GM10266 (cell line): Measurements from ENCODE around the gene INSL3.

Experiments used
- DNase-seq: peaks from one replicate; pipeline ENCODE4 v3.0.0; 2012; ENCODE audit errors: extremely low spot score
- TF ChIP-seq, protein P1 (sequence below): IDR thresholded peaks from 2 replicates; pipeline ENCODE4 v1.5.1; 2012; ENCODE audit warnings: mild to moderate bottlenecking, low read depth; ENCODE audit not compliant: control insufficient read depth, insufficient read depth; ENCODE audit errors: missing control alignments

INSL3 gene

DNA sequence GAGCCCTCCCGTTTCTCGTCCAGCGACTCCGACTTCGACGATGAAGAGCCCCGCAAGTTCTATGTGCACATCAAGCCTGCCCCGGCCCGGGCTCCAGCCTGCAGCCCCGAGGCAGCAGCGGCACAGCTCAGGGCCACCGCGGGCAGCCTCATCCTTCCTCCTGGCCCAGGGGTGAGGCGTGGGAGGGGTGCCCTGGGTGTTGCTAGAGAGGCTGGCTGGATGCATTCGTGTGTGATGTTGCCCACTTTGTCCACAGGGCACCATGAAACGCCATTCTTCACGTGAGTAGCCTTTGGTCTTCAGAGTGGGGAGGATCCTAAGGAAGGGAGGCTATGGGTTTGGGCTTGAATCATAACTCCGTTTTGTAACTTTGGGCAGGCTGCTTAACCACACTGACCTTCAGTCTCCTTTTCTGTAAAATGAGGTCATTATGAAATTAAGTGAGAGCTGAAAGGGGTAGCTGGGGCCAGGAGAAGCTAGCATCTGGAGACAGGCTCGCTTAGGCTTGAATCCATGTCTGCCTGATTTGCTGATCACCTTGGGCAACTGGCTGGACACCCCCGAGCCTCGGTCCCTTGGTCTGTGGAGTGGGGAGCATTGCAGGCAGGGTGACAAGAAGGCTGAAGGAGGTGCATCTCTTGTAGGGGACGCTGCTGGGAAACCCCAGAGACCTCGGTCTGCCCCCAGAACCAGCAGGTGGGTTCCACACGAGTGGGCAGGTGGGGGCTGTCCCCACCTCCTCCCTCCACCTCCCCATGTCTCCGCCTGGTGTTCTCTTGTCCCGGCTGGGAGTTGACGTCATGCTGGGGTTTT lies 45.1 kb downstream of the INSL3 start:
- DNase-seq: peak; percentile 94
- TF ChIP-seq, protein P1, sequence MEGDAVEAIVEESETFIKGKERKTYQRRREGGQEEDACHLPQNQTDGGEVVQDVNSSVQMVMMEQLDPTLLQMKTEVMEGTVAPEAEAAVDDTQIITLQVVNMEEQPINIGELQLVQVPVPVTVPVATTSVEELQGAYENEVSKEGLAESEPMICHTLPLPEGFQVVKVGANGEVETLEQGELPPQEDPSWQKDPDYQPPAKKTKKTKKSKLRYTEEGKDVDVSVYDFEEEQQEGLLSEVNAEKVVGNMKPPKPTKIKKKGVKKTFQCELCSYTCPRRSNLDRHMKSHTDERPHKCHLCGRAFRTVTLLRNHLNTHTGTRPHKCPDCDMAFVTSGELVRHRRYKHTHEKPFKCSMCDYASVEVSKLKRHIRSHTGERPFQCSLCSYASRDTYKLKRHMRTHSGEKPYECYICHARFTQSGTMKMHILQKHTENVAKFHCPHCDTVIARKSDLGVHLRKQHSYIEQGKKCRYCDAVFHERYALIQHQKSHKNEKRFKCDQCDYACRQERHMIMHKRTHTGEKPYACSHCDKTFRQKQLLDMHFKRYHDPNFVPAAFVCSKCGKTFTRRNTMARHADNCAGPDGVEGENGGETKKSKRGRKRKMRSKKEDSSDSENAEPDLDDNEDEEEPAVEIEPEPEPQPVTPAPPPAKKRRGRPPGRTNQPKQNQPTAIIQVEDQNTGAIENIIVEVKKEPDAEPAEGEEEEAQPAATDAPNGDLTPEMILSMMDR: no peak

DNA sequence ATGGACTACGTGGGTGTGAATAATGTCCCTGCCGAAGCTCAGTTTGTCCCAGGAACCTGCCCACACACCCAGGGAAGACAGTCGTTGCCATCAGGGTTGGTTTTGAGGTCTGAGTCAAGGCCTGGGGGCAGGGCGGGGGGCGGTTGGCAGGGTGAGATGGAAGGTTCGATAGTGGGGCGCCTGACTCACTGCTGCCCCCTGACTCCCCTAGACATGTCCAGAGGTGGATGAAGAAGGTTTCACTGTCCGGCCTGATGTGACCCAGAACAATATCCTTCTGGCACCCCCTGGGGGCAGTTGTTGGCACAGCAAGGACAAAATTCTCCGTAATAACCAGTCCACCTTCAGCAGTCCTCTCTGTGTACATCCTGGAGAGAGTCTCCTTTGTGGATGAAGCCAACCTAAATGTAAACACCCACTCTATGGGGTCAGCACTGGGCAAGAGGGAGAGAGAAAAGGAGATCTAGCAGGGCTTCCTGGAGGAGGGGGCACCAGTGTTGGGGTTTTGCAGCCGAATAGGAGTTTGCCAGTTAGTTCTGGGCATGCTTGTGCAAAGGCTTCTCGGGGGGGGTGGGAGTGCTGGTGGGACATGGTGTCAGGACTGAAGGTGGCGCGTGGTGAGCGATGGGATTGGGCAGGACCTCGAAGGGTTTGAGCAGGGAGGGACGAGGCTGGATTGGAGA lies 45.9 kb downstream of the INSL3 start:
- DNase-seq: no peak
- TF ChIP-seq, protein P1: peak; percentile 41

DNA sequence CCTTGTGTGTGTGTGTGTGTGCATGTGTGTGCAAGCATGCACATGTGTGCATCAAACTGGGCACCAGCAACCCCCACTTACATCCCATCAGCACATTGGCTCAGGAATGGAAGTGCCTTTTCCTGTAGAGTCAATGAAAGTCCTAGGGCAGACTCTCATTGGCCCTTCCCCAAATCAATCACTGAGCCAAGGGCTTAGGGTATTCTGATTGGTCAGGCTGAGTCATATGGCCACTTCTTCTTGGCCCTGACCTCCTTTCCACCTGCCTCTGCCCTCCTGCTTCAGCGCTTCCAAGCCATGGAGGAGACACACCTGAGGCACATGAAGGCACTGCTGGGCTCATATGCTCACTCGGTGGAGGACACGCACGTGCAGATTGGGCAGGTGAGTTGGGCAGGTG lies 49.1 kb downstream of the INSL3 start:
- no peak for DNase-seq
- TF ChIP-seq, protein P1: no peak

DNA sequence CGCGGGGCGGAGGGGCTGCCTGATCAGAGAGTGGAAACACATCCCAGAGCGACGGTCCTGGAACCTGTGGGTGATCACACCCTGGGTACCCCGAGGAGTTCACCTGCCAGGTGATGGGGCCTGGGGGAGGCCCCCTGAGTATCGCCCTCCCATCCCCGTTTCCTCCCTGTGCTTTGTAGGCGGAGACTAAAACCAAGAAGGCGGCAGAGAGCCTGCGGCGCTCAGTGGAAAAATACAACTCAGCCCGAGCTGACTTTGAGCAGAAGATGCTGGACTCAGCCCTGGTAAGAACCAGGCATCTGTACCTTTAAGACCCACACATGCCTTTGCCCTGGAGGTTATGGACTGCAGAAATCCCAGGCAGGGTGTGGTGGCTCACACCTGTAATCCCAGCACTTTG lies 50.7 kb downstream of the INSL3 start:
- TF ChIP-seq, protein P1: no peak
- no peak for DNase-seq

DNA sequence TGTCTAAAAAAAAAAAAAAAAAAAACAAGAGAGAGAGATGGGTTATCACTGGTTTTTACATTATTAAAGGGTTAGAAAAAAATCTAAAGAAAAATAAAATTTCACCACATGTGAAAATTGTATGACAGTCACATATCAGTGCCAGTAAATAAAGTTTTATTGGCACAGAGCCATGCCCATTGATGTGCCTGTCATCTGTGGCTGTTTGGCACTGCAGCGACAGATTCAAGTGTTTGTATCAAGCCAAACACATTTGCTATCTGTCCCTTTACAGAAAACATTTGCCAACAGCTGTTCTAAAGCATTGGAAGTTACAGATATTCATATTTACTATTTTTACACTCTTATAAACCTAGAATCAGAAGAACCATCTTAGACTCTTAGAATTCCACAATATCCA lies 53.8 kb downstream of the INSL3 start:
- TF ChIP-seq, protein P1: no peak
- no peak for DNase-seq

DNA sequence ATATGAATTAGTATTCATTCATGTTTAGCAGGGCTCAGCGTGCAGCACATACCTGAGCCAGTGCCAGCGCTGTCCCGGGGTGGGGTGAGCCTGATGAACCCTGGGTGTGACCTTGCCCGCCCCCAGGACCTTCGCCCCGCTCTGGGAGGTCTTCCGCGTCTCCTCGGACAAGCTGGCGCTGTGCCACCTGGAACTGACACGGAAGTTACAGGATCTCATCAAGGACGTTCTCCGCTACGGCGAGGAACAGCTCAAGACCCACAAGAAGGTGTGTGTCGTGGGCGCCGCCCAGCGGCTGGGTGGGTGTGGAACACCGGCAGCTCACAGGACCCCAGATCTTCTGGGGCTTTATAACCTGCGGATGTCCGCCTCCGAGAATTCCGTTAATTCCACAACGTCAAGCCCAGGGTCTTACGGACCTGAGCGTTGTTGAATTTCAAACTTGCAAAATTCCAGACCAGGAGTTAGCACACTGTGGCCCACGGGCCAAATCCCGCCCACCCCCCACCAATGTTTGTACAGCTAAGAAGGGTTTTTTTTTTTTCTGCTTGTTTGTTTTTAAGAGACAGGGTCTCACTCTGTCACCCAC lies 54.7 kb downstream of the INSL3 start:
- DNase-seq: peak; percentile 59
- TF ChIP-seq, protein P1: peak; percentile 90
